B cell (primary cell): ENCODE measurements around the gene XPO5.

Experiments
- CTCF ChIP-seq: fragments of 200-600 bp; IDR thresholded peaks from one replicate; pipeline ENCODE4 v1.8.0; 2022; ENCODE audit warnings: antibody characterized with exemption, mild to moderate bottlenecking
- EZH2 ChIP-seq: IDR thresholded peaks from 2 replicates; pipeline ENCODE4 v1.6.1; 2012; ENCODE audit warnings: borderline replicate concordance, low read depth, mild to moderate bottlenecking, moderate library complexity, low read length; ENCODE audit not compliant: insufficient read depth, poor library complexity, severe bottlenecking

GRCh38 chr6:43488667-43489276 lies 87.1 kb downstream of the XPO5 start:
- no peak for TF ChIP-seq EZH2
- no peak for TF ChIP-seq CTCF
